Spinal cord (tissue), 10 donors: Measurements from ENCODE around the gene NUP43. TPM values are rescaled to one million over a fixed set of nuclear protein-coding genes. Genes with fewer than 3 reads are reported as not detected.
"Not testable (repeated sequence)": the region's sequence is repeated elsewhere in the genome, so short reads cannot be mapped to it uniquely, and the experiment has no call there.

Source experiments
- DNase-seq, 6 donors: peaks; one replicate each; pipeline versions ENCODE4 v3.0.0 to v3.0.0-alpha.2; 2013 to 2015; ENCODE audit warnings: low spot score in 6 of 6, low read depth in 4 of 6
- H3K27ac ChIP-seq: one replicate; pipeline ENCODE4 v1.5.1; 2013; ENCODE audit warnings: low read depth, low read length, control low read depth
- H3K27me3 ChIP-seq: one replicate; pipeline ENCODE4 v1.6.1; 2013; ENCODE audit warnings: low read length; ENCODE audit not compliant: control insufficient read depth, insufficient read depth
- H3K36me3 ChIP-seq: one replicate; pipeline ENCODE4 v1.6.1; 2013; ENCODE audit warnings: low read length; ENCODE audit not compliant: control insufficient read depth, insufficient read depth
- H3K4me1 ChIP-seq: one replicate; pipeline ENCODE4 v1.6.1; 2013; ENCODE audit warnings: low read length; ENCODE audit not compliant: control insufficient read depth, insufficient read depth
- H3K4me3 ChIP-seq: one replicate; pipeline ENCODE4 v1.5.1; 2013; ENCODE audit warnings: low read depth, low read length, control low read depth
- H3K9me3 ChIP-seq: one replicate; pipeline ENCODE4 v1.6.1; 2013; ENCODE audit warnings: low read length; ENCODE audit not compliant: control insufficient read depth, insufficient read depth
- WGBS: methylation state at CpG from one replicate; pipeline ENCODE4 v1.1.5; 2013; ENCODE audit warnings: missing lambda C conversion rate; ENCODE audit not compliant: insufficient coverage; 5-methylcytosine and 5-hydroxymethylcytosine counted together
- polyA plus RNA-seq, 2 donors: library from polyadenylated mRNA; unstranded; fragments of 120-200 nt; gene quantifications; one replicate each; pipeline ENCODE4 v1.2.1, GENCODE V29; 2013; ENCODE audit not compliant: insufficient read length in 2 of 2
- total RNA-seq, 2 donors: library from RNA; depleted of rRNA in 1 of 2; stranded (reverse); fragments of 120-200 nt in 1 of 2; fragments of >200 nt in 1 of 2; gene quantifications; one replicate each; pipeline versions ENCODE4 v1.2.3 to v1.2.4, GENCODE V29; 2013 to 2014
- donor health status: healthy.

NUP43 gene
- total and polyA plus RNA-seq, 4 donors, result 23.4 to 34.2 (median 28.8) TPM

DNA sequence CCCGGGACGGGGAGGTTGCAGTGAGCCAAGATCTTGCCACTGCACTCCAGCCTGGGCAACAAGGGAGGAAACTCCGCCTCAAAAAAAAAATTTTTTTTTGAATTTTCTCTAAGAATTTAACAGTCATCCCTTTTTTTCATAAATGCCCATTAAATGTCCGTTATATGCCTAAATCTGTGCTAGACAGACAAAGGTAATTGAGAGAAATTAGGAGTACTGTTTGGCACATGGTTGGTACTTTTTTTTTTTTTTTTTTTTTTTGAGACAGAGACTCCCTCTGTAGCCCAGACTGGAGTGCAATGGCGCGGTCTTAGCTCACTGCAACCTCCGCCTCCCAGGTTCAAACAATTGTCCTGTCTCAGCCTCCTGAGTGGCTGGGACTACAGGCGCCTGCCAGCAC is 4.9 kb upstream of the NUP43 start:
- H3K27me3 ChIP-seq, result no peaks in the 10 kb centered on the region
- H3K9me3 ChIP-seq, result no peaks in the 10 kb centered on the region
- no peak overlapping the region for H3K4me3 ChIP-seq
- no peak for DNase-seq
- WGBS, result 91% methylated on average over 3 of the region's 8 CpGs
- peaks cover under 1% of the 10 kb centered on the region for H3K36me3 ChIP-seq
- H3K27ac ChIP-seq, result no peak overlapping the region
- H3K4me1 ChIP-seq, result peaks cover 24% of the 10 kb centered on the region

DNA sequence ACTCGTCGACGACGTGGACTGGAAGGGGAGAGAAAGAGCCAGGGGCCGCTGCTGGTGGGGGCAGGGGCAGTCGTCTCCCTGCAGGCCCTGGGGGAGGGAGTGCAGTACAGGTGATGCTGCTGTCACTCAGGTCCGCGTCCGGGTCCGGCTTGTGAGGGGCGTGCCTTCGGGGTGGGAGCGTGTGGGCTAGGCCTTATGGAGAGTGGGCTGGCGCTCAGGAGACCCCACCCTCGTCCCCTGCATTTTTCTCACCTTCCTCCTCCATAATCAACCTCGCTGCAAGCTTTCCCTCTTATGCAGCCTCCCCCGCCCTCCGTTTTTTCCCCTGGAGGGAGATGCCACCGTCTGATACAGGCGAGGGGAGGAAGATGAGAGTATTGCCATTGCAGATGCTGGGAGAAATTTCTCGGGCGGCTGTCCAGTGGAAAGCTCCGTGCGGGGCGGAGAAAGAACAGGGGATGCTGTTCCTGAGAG is 3.8 kb upstream of the NUP43 start:
- H3K4me1 ChIP-seq, result peaks cover 25% of the 10 kb centered on the region
- peak overlapping the region; percentile 90 for H3K27ac ChIP-seq
- H3K9me3 ChIP-seq, result no peaks in the 10 kb centered on the region

DNA sequence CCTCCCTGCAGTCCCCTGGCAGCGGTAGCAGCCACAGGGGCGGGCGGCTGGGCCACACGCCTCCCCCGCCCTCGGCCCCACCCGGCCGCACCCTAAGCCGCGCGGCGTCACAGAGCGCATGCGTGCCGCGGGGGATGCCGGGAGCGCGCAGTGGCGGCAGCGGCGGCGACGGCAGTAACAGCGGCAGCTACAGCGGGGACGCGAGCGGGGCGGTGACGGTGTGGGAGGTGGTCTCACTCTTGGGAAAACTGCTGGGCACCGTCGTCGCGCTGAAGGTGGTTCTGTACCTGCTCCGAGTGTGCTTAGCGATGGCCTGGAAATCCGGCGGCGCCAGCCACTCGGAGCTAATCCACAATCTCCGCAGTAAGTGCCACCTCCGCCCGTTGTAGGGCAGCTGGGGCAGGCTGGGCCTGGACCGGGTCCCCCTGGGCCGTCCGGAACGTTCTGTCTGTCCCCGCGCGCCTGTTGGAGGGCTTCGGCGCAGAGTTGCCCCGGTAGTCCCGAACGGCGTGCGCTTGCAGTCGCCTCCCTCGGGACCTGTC is 3.3 kb upstream of the NUP43 start, which contains the start of gene PCMT1:
Gene PCMT1, plus strand, starts transcription at position 148 of the 542 bp plus-strand sequence. Its CDS starts 161 bp downstream, at position 309.
- Histone ChIP-seq H3K27ac (peak within 1 kb of the TSS; percentile 90), H3K4me1 (peaks cover 28% of the 10 kb centered on the region), H3K27me3 (no peaks in the 10 kb centered on the region), H3K9me3 (no peaks in the 10 kb centered on the region), H3K4me3 (peak within 1 kb of the TSS; percentile 100), H3K36me3 (no peaks in the 10 kb centered on the region)
- WGBS, result under 1% methylated on average over 60 of the region's 60 CpGs
- peak; percentile 75 to 97 (median 86) for DNase-seq

More for the DNA sequence above, 3.8 kb upstream of the NUP43 start:
- Histone ChIP-seq H3K4me3 (peak overlapping the region; percentile 100), H3K27me3 (no peaks in the 10 kb centered on the region), H3K36me3 (no peaks in the 10 kb centered on the region)
- DNase-seq, result peak in 5 of 6 donors; percentile 8 to 83 (median 21)
- 1% methylated on average over 16 of the region's 25 CpGs for WGBS

GRCh38 chr6:149749082-149749593 is 2.8 kb upstream of the NUP43 start:
- not testable (repeated sequence) for H3K36me3 ChIP-seq, H3K27me3 ChIP-seq, DNase-seq, H3K9me3 ChIP-seq
- Histone ChIP-seq H3K4me3 (peak overlapping the region; percentile 100), H3K4me1 (peaks cover 28% of the 10 kb centered on the region), H3K27ac (peak overlapping the region; percentile 83)
- WGBS, result under 1% methylated on average over 23 of the region's 38 CpGs

DNA sequence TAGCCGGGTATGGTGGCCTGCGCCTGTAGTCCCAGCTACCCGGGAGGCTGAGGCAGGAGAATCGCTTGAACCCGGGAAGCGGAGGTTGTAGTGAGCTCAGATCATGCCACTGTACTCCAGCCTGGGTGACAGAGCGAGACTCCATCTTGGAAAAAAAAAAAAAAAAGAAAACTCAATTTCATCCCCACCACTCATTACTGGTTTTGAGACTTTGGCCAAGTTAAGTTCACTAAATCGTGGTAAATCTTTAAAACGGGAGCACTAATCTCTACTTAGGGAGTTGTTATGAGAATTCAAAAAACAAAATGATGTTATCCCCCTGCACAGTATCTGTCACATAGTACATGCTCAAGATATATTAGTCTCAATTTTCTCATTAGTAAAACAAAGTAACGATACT is 1.1 kb downstream of the NUP43 start:
- H3K4me3 ChIP-seq, result peak overlapping the region; percentile 96
- H3K4me1 ChIP-seq, result peaks cover 12% of the 10 kb centered on the region
- not testable (repeated sequence) for DNase-seq, H3K27me3 ChIP-seq, H3K9me3 ChIP-seq, H3K27ac ChIP-seq
- 100% methylated on average over 4 of the region's 10 CpGs for WGBS
- peaks cover 23% of the 10 kb centered on the region for H3K36me3 ChIP-seq

- Histone ChIP-seq H3K27ac (no peak overlapping the region), H3K27me3 (no peaks in the 10 kb centered on the region), H3K36me3 (peaks cover 67% of the 10 kb centered on the region), H3K4me1 (no peaks in the 10 kb centered on the region), H3K4me3 (no peak overlapping the region), H3K9me3 (no peaks in the 10 kb centered on the region)
- WGBS, result no CpG with 5 or more reads among the region's 1 CpG
- no peak for DNase-seq
Measured at GRCh38 chr6:149734915-149735314, 11.4 kb downstream of the NUP43 start.

DNA sequence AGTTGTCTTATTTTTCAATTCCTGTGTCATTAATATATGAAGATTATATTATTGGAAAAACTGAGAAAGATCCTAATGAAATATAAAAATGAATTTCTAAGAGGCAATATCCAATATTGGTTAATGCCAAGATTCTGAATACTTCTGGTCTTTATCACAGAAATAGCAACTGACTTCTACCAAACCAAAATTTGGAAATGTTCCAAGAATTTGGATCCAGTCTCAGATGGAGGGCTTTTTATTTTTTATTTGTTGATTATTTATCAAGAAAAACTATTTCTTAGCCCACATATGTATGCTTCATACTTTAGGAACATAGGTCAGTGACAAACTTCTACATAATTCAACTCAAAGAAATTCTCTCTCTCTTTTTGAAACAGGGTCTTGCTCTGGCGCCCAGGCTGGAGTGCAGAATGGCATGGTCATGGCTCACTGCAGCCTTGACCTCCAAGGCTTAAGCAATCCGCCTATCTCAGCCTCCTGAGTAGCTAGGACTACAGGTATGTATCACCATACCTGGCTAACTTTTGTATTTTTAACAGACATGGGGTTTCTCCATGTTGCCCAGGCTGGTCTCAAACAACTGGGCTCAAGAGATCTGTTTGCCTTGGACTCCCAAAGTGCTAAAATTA is 13.1 kb downstream of the NUP43 start:
- Histone ChIP-seq H3K4me1 (no peaks in the 10 kb centered on the region), H3K27me3 (no peaks in the 10 kb centered on the region), H3K4me3 (no peak overlapping the region), H3K27ac (no peak overlapping the region), H3K36me3 (peaks cover 69% of the 10 kb centered on the region), H3K9me3 (no peaks in the 10 kb centered on the region)
- 89% methylated on average over 2 of the region's 2 CpGs for WGBS
- no peak for DNase-seq

DNA sequence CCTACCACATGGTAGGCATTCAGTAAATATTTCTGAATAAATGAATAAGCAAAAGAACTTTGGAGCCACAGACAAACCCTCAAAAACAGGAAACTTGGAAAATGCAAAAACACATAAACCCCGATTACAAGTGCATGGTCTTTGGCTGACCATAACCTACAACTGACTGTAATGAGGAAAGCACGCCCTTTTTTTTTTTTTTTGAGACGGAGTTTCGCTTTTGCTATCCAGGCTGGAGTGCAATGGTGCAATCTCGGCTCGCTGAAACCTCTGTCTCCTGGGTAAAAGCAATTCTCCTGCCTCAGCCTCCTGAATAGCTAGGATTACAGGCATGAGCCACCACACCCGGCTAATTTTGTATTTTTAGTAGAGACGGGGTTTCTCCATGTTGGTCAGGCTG is 16.5 kb downstream of the NUP43 start:
- peaks cover 44% of the 10 kb centered on the region for H3K36me3 ChIP-seq
- DNase-seq, result no peak
- WGBS, result no CpG with 5 or more reads among the region's 8 CpGs
- no peak overlapping the region for H3K27ac ChIP-seq
- H3K27me3 ChIP-seq, result no peaks in the 10 kb centered on the region
- H3K4me3 ChIP-seq, result no peak overlapping the region
- H3K9me3 ChIP-seq, result no peaks in the 10 kb centered on the region
- H3K4me1 ChIP-seq, result no peaks in the 10 kb centered on the region

- Histone ChIP-seq H3K36me3 (peaks cover 33% of the 10 kb centered on the region), H3K27me3 (no peaks in the 10 kb centered on the region), H3K4me3 (no peak overlapping the region), H3K9me3 (no peaks in the 10 kb centered on the region), H3K4me1 (no peaks in the 10 kb centered on the region), H3K27ac (no peak overlapping the region)
- 91% methylated on average over 4 of the region's 5 CpGs for WGBS
- DNase-seq, result no peak
Measured at GRCh38 chr6:149728499-149729234, 17.7 kb downstream of the NUP43 start.
